ENCODE data around the gene PLXDC2.

DNA sequence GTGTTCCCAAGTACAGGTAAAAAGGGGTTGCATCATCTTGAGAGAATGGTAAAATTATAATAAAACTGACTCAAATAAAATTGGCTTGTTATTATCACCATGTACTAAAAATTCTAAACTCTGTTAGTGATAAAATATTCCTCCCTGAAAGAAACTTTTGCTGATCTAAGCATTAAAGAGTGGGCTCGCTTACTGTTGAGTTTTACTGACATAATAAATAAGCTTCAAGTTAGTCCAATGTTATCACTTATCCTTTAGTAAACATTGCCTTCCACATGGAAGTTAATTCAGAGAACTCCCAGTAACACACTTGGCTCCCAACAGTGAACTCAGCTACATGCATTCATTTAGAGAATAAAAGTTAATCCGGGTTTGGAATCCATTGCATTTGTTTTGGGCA lies 456.4 kb downstream of the PLXDC2 start:
- TF ChIP-seq, protein P1, sequence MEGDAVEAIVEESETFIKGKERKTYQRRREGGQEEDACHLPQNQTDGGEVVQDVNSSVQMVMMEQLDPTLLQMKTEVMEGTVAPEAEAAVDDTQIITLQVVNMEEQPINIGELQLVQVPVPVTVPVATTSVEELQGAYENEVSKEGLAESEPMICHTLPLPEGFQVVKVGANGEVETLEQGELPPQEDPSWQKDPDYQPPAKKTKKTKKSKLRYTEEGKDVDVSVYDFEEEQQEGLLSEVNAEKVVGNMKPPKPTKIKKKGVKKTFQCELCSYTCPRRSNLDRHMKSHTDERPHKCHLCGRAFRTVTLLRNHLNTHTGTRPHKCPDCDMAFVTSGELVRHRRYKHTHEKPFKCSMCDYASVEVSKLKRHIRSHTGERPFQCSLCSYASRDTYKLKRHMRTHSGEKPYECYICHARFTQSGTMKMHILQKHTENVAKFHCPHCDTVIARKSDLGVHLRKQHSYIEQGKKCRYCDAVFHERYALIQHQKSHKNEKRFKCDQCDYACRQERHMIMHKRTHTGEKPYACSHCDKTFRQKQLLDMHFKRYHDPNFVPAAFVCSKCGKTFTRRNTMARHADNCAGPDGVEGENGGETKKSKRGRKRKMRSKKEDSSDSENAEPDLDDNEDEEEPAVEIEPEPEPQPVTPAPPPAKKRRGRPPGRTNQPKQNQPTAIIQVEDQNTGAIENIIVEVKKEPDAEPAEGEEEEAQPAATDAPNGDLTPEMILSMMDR (IDR thresholded peaks at IDR 0.05) = no peak
- TF ChIP-seq POLR2AphosphoS5 (IDR thresholded peaks at IDR 0.05; ENCODE audit: low read depth, low read length) = no peak

All from SK-N-SH (cell line).